ENCODE data around the gene TIAM2. TPM values are rescaled to one million over a fixed set of nuclear protein-coding genes. Genes with fewer than 3 reads are reported as not detected.
"Not testable (repeated sequence)": the region's sequence is repeated elsewhere in the genome, so short reads cannot be mapped to it uniquely, and the experiment has no call there.

TIAM2 gene
- total RNA-seq, 1 donor from 2014 or later = 191 TPM

GRCh38 chr6:155201461-155202226, 206.5 kb downstream of the TIAM2 start:
- DNase-seq = no peak

GRCh38 chr6:155207223-155207622, 212.1 kb downstream of the TIAM2 start:
- DNase-seq = no peak

- DNase-seq = no peak
Observed at GRCh38 chr6:155212106-155212505, 217.0 kb downstream of the TIAM2 start.

GRCh38 chr6:155212616-155213380, 217.7 kb downstream of the TIAM2 start:
- DNase-seq = no peak

- no peak for DNase-seq
Observed at GRCh38 chr6:155213611-155214372, 218.7 kb downstream of the TIAM2 start.

- DNase-seq = peak; percentile 26
Observed at GRCh38 chr6:155215906-155216305, 220.8 kb downstream of the TIAM2 start.

- DNase-seq = peak; percentile 26
Observed at GRCh38 chr6:155216312-155217046, 221.4 kb downstream of the TIAM2 start.

- not testable (repeated sequence) for DNase-seq
Observed at GRCh38 chr6:155218711-155219110, 223.6 kb downstream of the TIAM2 start.

- no peak for DNase-seq
Observed at GRCh38 chr6:155219299-155219698, 224.2 kb downstream of the TIAM2 start.

- peak; percentile 34 for DNase-seq
Observed at GRCh38 chr6:155219858-155220301, 224.8 kb downstream of the TIAM2 start.

- no peak for DNase-seq
Observed at GRCh38 chr6:155221086-155221485, 226.0 kb downstream of the TIAM2 start.

GRCh38 chr6:155222506-155222905, 227.4 kb downstream of the TIAM2 start:
- no peak for DNase-seq

GRCh38 chr6:155223646-155224451, 228.7 kb downstream of the TIAM2 start:
- no peak for DNase-seq

GRCh38 chr6:155224618-155225017, 229.5 kb downstream of the TIAM2 start:
- DNase-seq = no peak

GRCh38 chr6:155227046-155227445, 231.9 kb downstream of the TIAM2 start:
- DNase-seq = no peak

GRCh38 chr6:155228546-155229166, 233.5 kb downstream of the TIAM2 start:
- no peak for DNase-seq

- not testable (repeated sequence) for DNase-seq
Observed at GRCh38 chr6:155230975-155231374, 235.9 kb downstream of the TIAM2 start.

- no peak for DNase-seq
Observed at GRCh38 chr6:155232848-155233247, 237.7 kb downstream of the TIAM2 start.

GRCh38 chr6:155234167-155234566, 239.1 kb downstream of the TIAM2 start:
- DNase-seq = no peak

- DNase-seq = no peak
Observed at GRCh38 chr6:155234687-155235086, 239.6 kb downstream of the TIAM2 start.

- no peak for DNase-seq
Observed at GRCh38 chr6:155235087-155235486, 240.0 kb downstream of the TIAM2 start.

All from occipital lobe (tissue), 2 donors.